ENCODE measurements around the gene HDAC4.

- TF ChIP-seq CTCF (conservative IDR thresholded peaks at IDR 0.05; ENCODE audit: low read length) = no peak
- no peak for TF ChIP-seq EZH2phosphoT487 (IDR thresholded peaks at IDR 0.05; ENCODE audit: borderline replicate concordance)
These were observed 305.2 kb downstream of the HDAC4 start for GRCh38 chr2:239095460-239096081.

All from Loucy (cell line).